ENCODE measurements around the gene GRIK4.

DNA sequence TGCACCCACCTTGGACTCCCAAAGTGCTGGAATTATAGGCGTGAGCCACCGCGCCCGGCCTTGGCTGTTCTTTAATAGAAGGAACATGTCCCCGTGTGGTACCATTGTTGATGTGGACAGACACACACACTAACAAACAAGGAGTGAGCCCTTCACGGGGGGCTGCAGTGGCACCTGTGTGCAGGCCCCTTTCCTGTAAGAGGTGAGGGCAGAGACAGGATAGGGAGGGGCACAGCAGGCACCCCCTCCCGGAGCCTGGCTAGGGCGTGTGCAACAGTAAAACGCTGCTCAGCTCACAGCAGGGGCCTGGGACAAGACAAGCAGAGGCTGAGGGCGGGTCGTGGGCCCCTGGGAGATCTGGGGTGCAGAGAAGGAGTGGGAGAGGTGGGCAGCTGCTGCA lies 37.8 kb downstream of the GRIK4 start:
- TF ChIP-seq, protein P1, sequence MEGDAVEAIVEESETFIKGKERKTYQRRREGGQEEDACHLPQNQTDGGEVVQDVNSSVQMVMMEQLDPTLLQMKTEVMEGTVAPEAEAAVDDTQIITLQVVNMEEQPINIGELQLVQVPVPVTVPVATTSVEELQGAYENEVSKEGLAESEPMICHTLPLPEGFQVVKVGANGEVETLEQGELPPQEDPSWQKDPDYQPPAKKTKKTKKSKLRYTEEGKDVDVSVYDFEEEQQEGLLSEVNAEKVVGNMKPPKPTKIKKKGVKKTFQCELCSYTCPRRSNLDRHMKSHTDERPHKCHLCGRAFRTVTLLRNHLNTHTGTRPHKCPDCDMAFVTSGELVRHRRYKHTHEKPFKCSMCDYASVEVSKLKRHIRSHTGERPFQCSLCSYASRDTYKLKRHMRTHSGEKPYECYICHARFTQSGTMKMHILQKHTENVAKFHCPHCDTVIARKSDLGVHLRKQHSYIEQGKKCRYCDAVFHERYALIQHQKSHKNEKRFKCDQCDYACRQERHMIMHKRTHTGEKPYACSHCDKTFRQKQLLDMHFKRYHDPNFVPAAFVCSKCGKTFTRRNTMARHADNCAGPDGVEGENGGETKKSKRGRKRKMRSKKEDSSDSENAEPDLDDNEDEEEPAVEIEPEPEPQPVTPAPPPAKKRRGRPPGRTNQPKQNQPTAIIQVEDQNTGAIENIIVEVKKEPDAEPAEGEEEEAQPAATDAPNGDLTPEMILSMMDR (IDR thresholded peaks at IDR 0.05) = no peak
- TF ChIP-seq POLR2AphosphoS5 (IDR thresholded peaks at IDR 0.05) = no peak
- no peak for TF ChIP-seq POLR2A (IDR thresholded peaks at IDR 0.05)
